IPS DF 19.7 (cell line): ENCODE results near the gene C6.

ENCODE experiments used
- DNase-seq: peaks from one replicate; pipeline ENCODE4 v3.0.0-alpha.2; 2013; ENCODE audit warnings: low read depth, low spot score

The C6 gene

GRCh38 chr5:41122459-41122858 is 90.9 kb downstream of the C6 start:
- DNase-seq = no peak

GRCh38 chr5:41120600-41120999 is 92.7 kb downstream of the C6 start:
- no peak for DNase-seq

GRCh38 chr5:41118177-41118576 is 95.2 kb downstream of the C6 start:
- no peak for DNase-seq

GRCh38 chr5:41115281-41115680 is 98.1 kb downstream of the C6 start:
- DNase-seq = no peak

GRCh38 chr5:41112486-41113455 is 100.6 kb downstream of the C6 start:
- DNase-seq = no peak

GRCh38 chr5:41109186-41109585 is 104.1 kb downstream of the C6 start:
- DNase-seq = no peak

GRCh38 chr5:41102341-41102740 is 111.0 kb downstream of the C6 start:
- DNase-seq = no peak

GRCh38 chr5:41097642-41098041 is 115.7 kb downstream of the C6 start:
- DNase-seq = no peak

GRCh38 chr5:41095324-41096101 is 117.8 kb downstream of the C6 start:
- no peak for DNase-seq

GRCh38 chr5:41094871-41095270 is 118.5 kb downstream of the C6 start:
- peak; percentile 12 for DNase-seq

GRCh38 chr5:41093803-41094202 is 119.5 kb downstream of the C6 start:
- no peak for DNase-seq
